Measurements from ENCODE around the gene MAML3.

MAML3 gene

GRCh38 chr4:139896091-139896604, 257.8 kb downstream of the MAML3 start:
- Mint-ChIP-seq H3K27ac (no peak overlapping the region), H3K9me3 (no peaks in the 10 kb centered on the region), H3K4me1 (peaks cover 0 to 5% of the 10 kb centered on the region in 2 donors), H3K4me3 (no peak overlapping the region), H3K27me3 (no peaks in the 10 kb centered on the region), H3K36me3 (no peaks in the 10 kb centered on the region)
- no peak for DNase-seq
- no peak for ATAC-seq (replicated peaks)

- no peak overlapping the region for H3K4me3 Mint-ChIP-seq
- H3K9me3 Mint-ChIP-seq, result no peaks in the 10 kb centered on the region
- H3K36me3 Mint-ChIP-seq, result peaks cover 0 to 7% of the 10 kb centered on the region in 2 donors
- ATAC-seq (replicated peaks) (no peak), DNase-seq (no peak)
- H3K27ac Mint-ChIP-seq, result no peak overlapping the region
- peaks cover 0 to 8% of the 10 kb centered on the region in 2 donors for H3K4me1 Mint-ChIP-seq
- H3K27me3 Mint-ChIP-seq, result no peaks in the 10 kb centered on the region
Measured at GRCh38 chr4:139893801-139894200, 260.2 kb downstream of the MAML3 start.

- H3K4me1 Mint-ChIP-seq, result peaks cover 0 to 9% of the 10 kb centered on the region in 2 donors
- ATAC-seq (replicated peaks) (no peak), DNase-seq (no peak)
- peaks cover 0 to 7% of the 10 kb centered on the region in 2 donors for H3K36me3 Mint-ChIP-seq
- H3K27ac Mint-ChIP-seq, result no peak overlapping the region
- H3K4me3 Mint-ChIP-seq, result no peak overlapping the region
- H3K27me3 Mint-ChIP-seq, result no peaks in the 10 kb centered on the region
- no peaks in the 10 kb centered on the region for H3K9me3 Mint-ChIP-seq
Measured at GRCh38 chr4:139892973-139893736, 260.8 kb downstream of the MAML3 start.

GRCh38 chr4:139890816-139891215, 263.2 kb downstream of the MAML3 start:
- DNase-seq (no peak), ATAC-seq (replicated peaks) (no peak)
- Mint-ChIP-seq H3K27ac (no peak overlapping the region), H3K9me3 (no peaks in the 10 kb centered on the region), H3K4me1 (peaks cover 5 to 12% of the 10 kb centered on the region in 2 donors), H3K27me3 (no peaks in the 10 kb centered on the region), H3K36me3 (peaks cover 0 to 7% of the 10 kb centered on the region in 2 donors), H3K4me3 (no peak overlapping the region)

- Mint-ChIP-seq H3K36me3 (peaks cover 0 to 7% of the 10 kb centered on the region in 2 donors), H3K27ac (no peak overlapping the region), H3K4me1 (peaks cover 5 to 12% of the 10 kb centered on the region in 2 donors), H3K27me3 (no peaks in the 10 kb centered on the region), H3K9me3 (no peaks in the 10 kb centered on the region), H3K4me3 (no peak overlapping the region)
- DNase-seq (no peak), ATAC-seq (replicated peaks) (no peak)
Measured at GRCh38 chr4:139889901-139890300, 264.1 kb downstream of the MAML3 start.

GRCh38 chr4:139889264-139889663, 264.7 kb downstream of the MAML3 start:
- no peak overlapping the region for H3K27ac Mint-ChIP-seq
- peaks cover 0 to 7% of the 10 kb centered on the region in 2 donors for H3K36me3 Mint-ChIP-seq
- H3K4me1 Mint-ChIP-seq, result peaks cover 5 to 12% of the 10 kb centered on the region in 2 donors
- peak in 1 of 2 donors; percentile 20 for ATAC-seq (replicated peaks)
- no peaks in the 10 kb centered on the region for H3K27me3 Mint-ChIP-seq
- H3K9me3 Mint-ChIP-seq, result no peaks in the 10 kb centered on the region
- no peak for DNase-seq
- H3K4me3 Mint-ChIP-seq, result no peak overlapping the region

- DNase-seq (no peak), ATAC-seq (replicated peaks) (peak; percentile 29 to 79)
- H3K27me3 Mint-ChIP-seq, result no peaks in the 10 kb centered on the region
- peaks cover 0 to 2% of the 10 kb centered on the region in 2 donors for H3K9me3 Mint-ChIP-seq
- no peak overlapping the region for H3K4me3 Mint-ChIP-seq
- H3K27ac Mint-ChIP-seq, result no peak overlapping the region
- H3K36me3 Mint-ChIP-seq, result peaks cover 0 to 9% of the 10 kb centered on the region in 2 donors
- peaks cover 5 to 12% of the 10 kb centered on the region in 2 donors for H3K4me1 Mint-ChIP-seq
Measured at GRCh38 chr4:139887962-139888735, 265.8 kb downstream of the MAML3 start.

GRCh38 chr4:139887376-139887802, 266.6 kb downstream of the MAML3 start:
- ATAC-seq (replicated peaks) (peak in 1 of 2 donors; percentile 59), DNase-seq (no peak)
- H3K4me1 Mint-ChIP-seq, result peaks cover 5 to 12% of the 10 kb centered on the region in 2 donors
- peaks cover 3 to 13% of the 10 kb centered on the region in 2 donors for H3K36me3 Mint-ChIP-seq
- H3K4me3 Mint-ChIP-seq, result no peak overlapping the region
- H3K27ac Mint-ChIP-seq, result no peak overlapping the region
- peaks cover 0 to 3% of the 10 kb centered on the region in 2 donors for H3K27me3 Mint-ChIP-seq
- H3K9me3 Mint-ChIP-seq, result peaks cover 0 to 6% of the 10 kb centered on the region in 2 donors

GRCh38 chr4:139886798-139887197, 267.2 kb downstream of the MAML3 start:
- H3K9me3 Mint-ChIP-seq, result peaks cover 0 to 6% of the 10 kb centered on the region in 2 donors
- H3K36me3 Mint-ChIP-seq, result peaks cover 3 to 13% of the 10 kb centered on the region in 2 donors
- DNase-seq (no peak), ATAC-seq (replicated peaks) (no peak)
- peaks cover 5 to 12% of the 10 kb centered on the region in 2 donors for H3K4me1 Mint-ChIP-seq
- no peak overlapping the region for H3K27ac Mint-ChIP-seq
- H3K27me3 Mint-ChIP-seq, result peaks cover 0 to 3% of the 10 kb centered on the region in 2 donors
- no peak overlapping the region for H3K4me3 Mint-ChIP-seq

GRCh38 chr4:139884438-139884837, 269.5 kb downstream of the MAML3 start:
- no peak for ATAC-seq (replicated peaks)
- peaks cover 0 to 3% of the 10 kb centered on the region in 2 donors for H3K27me3 Mint-ChIP-seq
- no peak overlapping the region for H3K4me3 Mint-ChIP-seq
- H3K4me1 Mint-ChIP-seq, result peaks cover 5 to 8% of the 10 kb centered on the region in 2 donors
- no peak overlapping the region for H3K27ac Mint-ChIP-seq
- peaks cover 0 to 6% of the 10 kb centered on the region in 2 donors for H3K9me3 Mint-ChIP-seq
- H3K36me3 Mint-ChIP-seq, result peaks cover 3 to 8% of the 10 kb centered on the region in 2 donors
- no peak for DNase-seq

- H3K9me3 Mint-ChIP-seq, result peaks cover 0 to 6% of the 10 kb centered on the region in 2 donors
- peaks cover 3 to 6% of the 10 kb centered on the region in 2 donors for H3K36me3 Mint-ChIP-seq
- ATAC-seq (replicated peaks), result no peak
- no peaks in the 10 kb centered on the region for H3K4me1 Mint-ChIP-seq
- H3K27me3 Mint-ChIP-seq, result peaks cover 0 to 3% of the 10 kb centered on the region in 2 donors
- H3K4me3 Mint-ChIP-seq, result no peak overlapping the region
- H3K27ac Mint-ChIP-seq, result no peak overlapping the region
- DNase-seq, result no peak
Measured at GRCh38 chr4:139880841-139881240, 273.1 kb downstream of the MAML3 start.

- H3K36me3 Mint-ChIP-seq, result peaks cover 3% of the 10 kb centered on the region in 2 donors
- peaks cover 0 to 3% of the 10 kb centered on the region in 2 donors for H3K27me3 Mint-ChIP-seq
- DNase-seq, result no peak
- H3K27ac Mint-ChIP-seq, result no peak overlapping the region
- no peak overlapping the region for H3K4me3 Mint-ChIP-seq
- H3K4me1 Mint-ChIP-seq, result no peaks in the 10 kb centered on the region
- ATAC-seq (replicated peaks), result no peak
- peaks cover 0 to 3% of the 10 kb centered on the region in 2 donors for H3K9me3 Mint-ChIP-seq
Measured at GRCh38 chr4:139878050-139878449, 275.9 kb downstream of the MAML3 start.

GRCh38 chr4:139876337-139876941, 277.5 kb downstream of the MAML3 start:
- H3K4me1 Mint-ChIP-seq, result peaks cover 3 to 5% of the 10 kb centered on the region in 2 donors
- H3K27me3 Mint-ChIP-seq, result no peaks in the 10 kb centered on the region
- H3K27ac Mint-ChIP-seq, result no peak overlapping the region
- H3K9me3 Mint-ChIP-seq, result peaks cover 0 to 2% of the 10 kb centered on the region in 2 donors
- DNase-seq (no peak), ATAC-seq (replicated peaks) (no peak)
- no peaks in the 10 kb centered on the region for H3K36me3 Mint-ChIP-seq
- H3K4me3 Mint-ChIP-seq, result no peak overlapping the region

- DNase-seq, result no peak
- no peaks in the 10 kb centered on the region for H3K27me3 Mint-ChIP-seq
- H3K27ac Mint-ChIP-seq, result no peak overlapping the region
- H3K4me3 Mint-ChIP-seq, result no peak overlapping the region
- peaks cover 0 to 2% of the 10 kb centered on the region in 2 donors for H3K9me3 Mint-ChIP-seq
- peaks cover 3 to 5% of the 10 kb centered on the region in 2 donors for H3K4me1 Mint-ChIP-seq
- H3K36me3 Mint-ChIP-seq, result no peaks in the 10 kb centered on the region
- no peak for ATAC-seq (replicated peaks)
Measured at GRCh38 chr4:139875411-139875825, 278.6 kb downstream of the MAML3 start.

Data from stimulated activated naive B cell treated with anti-CD40 and anti-IgM and Interleukin-4, amounts not matched to agents 10 μg/mL and 1 μg/mL and 100 μg/mL, for 72 hours (primary cell).